ENCODE results near the gene GLRA2. TPM values are rescaled to one million over a fixed set of nuclear protein-coding genes. Genes with fewer than 3 reads are reported as not detected.
A peak's percentile ranks its signal among the peaks of the same experiment; 100 is the strongest.

The GLRA2 gene
- total RNA-seq (2014; rRNA removed; shearing (Covaris generic)) = not detected in 2 replicates

DNA sequence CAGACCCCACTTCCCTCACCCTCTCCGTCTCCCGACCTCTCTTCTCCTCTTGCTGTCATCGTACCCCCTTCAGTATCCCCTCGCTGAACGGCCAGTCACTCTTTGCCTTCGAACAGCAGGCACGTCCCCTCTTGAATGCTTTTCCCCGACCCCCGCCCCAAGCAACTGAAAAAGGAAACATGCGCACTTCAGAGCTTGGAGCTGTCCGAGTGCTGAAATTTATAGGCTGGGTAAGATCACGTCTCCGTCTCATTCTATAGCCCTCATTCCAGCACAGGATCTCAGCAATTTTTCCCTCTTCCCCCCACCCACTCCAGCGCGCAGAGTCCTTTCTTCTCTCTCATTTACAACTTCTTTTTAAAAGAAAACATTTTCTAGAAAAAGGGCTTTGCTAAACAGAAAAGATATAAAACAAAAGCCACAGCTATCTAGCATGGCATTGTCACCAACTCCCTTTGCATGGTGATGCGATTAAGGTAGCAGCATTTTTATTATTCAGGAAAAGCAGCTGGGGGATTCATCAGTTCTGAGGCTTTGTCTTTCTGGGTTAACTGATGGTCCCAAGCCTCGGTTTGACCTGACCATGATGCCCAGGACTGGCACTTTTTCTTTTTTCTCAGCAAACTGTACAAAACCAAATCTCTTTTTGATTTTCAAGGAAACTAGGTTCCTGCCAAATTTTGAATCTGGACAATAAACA is at the start of gene GLRA2:
Gene GLRA2, plus strand, starts transcription at position 247 of the 700 bp plus-strand sequence. CDS start 522 bp downstream, outside the sequence.
- DNase-seq (ENCODE audit: low spot score) = peak; percentile 9

DNA sequence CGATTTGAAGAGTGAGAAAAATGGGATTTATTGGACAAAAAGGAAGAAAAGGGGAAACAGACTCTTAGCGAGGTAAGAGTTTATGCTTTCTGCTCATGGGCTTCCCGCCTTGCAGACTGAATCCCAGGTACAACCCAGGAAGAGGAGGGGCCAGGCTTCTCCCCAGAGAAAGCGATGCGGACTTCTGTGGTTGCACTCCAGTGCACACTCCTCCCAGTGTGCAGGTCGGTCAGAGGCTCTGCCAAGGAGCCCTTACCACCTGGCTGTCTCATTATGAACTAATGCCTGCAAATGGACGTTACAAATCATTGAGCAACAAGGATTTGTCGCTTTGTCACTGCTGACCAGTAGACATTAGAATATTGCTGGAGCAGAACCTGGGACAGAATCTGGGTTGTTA is 39.9 kb upstream of the GLRA2 start:
- no peak for DNase-seq (ENCODE audit: low spot score)

DNA sequence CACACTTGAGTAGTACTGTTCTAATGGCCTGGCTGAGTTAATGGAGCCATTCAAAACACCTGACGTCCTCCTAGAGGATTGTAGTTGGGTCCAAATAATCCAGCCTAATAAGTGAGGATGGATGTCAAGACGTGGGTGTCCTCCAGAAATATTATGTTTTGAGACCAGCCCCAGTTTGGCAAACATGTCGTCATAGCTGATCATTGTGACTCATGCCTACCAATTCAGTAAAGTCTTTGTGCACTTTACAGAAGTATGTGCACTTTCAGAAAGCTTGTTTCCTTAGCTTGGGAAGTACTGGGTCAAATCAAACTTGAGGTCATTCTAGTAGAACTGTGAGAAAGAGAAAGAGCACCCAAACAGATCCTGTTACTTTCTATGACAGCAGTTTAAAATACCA is 37.6 kb upstream of the GLRA2 start:
- no peak for DNase-seq (ENCODE audit: low spot score)

DNA sequence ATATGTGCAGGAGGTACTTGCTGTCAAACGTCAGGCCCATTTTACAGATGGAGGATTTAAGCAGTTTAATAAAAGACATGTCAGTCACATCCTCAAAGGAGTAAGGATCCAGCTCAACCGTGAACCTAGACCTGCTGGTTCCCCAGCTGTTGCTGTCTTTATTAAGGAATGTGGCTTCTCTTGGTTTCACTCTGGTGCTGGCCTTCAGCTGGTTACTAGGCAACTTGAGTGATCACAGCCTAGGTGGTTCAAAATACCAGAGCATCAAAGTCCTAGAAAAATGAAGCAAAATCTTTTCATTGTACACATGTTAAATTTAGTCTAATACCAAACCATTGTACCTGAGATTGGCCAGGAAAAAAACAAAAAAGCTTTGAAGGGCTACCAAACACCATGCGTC is 32.7 kb upstream of the GLRA2 start:
- DNase-seq (ENCODE audit: low spot score) = no peak

DNA sequence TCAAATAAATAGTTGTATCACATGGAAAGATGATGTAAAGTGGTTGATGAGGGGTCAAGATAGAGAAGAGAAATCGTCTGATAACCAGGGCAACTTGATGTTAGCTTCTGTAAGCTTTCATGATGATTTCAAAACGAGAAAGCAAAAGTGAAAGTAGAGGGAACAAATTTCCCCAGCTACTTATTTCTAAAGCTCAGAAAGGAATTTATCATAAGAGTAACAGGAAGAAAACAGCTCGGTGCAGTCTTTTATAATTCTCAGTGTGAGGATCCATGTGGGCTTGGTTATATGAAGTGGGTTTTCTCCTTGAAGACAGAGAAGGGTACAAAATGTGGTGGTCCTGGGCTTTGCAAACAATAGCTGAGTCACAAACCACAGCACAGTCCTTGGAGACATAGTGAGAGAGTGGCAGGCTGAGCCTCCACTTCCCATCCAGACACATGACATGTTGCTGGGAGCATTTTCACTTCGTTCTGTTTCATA is 32.1 kb upstream of the GLRA2 start:
- no peak for DNase-seq (ENCODE audit: low spot score)

DNA sequence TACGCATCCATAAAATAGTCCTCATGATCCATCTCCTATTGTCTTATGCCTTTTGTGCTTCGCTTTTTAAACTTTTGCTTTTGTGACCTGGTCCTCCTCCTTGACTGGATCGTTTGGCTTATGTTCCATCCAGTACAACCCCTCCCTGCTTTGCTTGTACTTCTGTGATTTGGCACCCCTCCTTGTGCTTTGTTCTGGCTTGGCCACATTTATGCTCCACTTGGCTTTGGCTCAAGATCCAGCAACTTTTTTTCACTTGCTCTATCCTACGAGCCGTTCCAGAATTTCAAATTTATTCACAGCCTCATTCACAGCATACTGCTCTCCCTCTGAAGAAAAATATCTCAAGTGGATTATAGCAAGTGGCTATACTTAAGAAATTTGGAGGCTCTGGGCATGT is 28.0 kb upstream of the GLRA2 start:
- DNase-seq (ENCODE audit: low spot score) = no peak

DNA sequence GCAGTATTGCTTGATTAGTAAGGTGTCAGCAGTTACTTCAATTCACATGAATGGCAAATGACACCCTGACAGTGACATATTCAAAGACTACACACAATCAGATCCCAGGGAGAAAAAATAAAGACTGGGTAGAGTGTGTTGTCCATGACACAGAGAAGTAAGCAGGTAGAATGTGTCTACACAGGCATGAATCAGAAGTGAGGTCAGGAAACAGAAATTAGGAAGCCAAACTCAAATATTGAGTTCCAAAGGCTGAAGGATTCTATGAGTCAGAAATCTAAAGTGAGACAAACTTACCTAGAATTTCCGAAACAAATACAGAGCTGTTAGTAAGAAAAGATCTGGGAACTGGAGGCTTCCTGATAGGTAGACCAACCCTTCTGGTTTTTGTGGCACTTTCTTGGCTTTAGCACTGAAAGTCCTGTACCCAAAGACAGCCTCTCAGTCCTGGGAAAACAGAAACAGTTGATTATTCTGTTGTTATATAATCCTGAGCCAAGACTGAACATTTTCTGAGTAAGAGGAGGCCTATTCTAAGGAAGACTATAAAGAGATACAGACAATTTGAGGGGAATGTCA is 24.3 kb upstream of the GLRA2 start:
- no peak for DNase-seq (ENCODE audit: low spot score)

DNA sequence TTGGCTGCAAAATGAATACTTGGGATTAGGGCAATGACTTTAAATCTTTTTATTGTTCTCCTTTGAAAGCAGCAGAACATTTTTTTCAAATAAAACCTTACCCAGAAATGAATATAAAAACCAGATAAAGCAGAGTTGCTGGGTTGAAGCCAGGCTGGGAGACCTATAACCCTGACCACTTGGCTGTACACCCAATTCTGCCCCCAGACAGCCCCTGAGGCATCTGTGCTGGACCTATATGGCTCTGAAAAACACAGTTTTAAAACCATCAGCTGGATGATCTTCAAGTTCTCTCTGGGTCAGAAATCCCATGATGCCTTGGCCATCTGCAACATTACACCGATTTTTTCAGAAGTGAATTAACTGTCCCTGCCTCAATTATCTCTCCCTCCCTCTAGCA is 23.7 kb upstream of the GLRA2 start:
- DNase-seq (ENCODE audit: low spot score) = no peak

DNA sequence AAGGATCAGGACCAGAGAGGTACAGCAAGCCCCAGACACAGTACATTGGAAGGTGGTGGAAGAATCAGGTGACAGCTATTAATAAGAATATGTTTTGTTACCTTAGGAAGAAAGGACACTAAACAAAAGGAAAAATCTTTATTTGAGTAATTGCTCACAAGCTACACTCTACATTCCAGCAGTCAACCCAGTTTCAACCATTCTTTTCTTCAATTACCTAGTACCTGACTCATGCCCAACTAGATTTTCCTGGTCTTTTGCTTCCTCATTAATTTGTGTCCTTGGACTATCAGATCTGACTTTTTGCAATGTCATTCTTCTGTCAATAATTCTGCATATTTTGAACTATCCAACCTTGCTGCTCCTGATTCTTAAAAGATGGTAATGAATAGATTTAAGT is 22.5 kb upstream of the GLRA2 start:
- DNase-seq (ENCODE audit: low spot score) = no peak

DNA sequence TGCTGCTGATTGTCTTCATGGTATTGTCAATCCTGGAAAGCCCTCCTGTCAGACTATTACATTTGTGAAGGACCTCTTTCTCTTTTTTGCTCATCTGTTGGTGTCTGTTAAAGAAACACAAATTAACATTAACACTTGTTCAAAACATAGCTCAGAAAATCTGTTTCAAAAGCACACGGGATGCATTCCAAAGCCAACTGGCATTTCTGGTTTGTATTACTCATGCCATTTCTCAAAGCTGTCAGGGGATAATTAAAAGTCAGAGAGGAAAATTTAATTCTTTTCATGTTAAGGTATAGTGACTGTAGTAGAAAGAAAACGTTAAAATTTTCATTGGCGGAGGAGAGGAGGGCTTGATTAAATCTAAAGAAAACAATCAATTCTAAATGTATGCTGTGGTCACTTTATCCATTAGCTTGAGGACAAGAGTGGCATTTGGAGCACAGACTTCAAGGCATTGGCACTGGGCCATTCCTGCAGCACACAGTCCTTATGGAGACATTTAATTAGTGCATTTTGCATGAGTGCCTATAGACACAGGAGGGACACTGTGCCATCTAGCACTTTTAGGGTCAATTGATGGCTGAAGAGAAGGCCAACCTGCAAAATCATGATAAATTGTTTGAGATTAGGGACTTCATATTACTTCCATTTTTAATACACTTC is 21.2 kb upstream of the GLRA2 start:
- DNase-seq (ENCODE audit: low spot score) = peak; percentile 38

DNA sequence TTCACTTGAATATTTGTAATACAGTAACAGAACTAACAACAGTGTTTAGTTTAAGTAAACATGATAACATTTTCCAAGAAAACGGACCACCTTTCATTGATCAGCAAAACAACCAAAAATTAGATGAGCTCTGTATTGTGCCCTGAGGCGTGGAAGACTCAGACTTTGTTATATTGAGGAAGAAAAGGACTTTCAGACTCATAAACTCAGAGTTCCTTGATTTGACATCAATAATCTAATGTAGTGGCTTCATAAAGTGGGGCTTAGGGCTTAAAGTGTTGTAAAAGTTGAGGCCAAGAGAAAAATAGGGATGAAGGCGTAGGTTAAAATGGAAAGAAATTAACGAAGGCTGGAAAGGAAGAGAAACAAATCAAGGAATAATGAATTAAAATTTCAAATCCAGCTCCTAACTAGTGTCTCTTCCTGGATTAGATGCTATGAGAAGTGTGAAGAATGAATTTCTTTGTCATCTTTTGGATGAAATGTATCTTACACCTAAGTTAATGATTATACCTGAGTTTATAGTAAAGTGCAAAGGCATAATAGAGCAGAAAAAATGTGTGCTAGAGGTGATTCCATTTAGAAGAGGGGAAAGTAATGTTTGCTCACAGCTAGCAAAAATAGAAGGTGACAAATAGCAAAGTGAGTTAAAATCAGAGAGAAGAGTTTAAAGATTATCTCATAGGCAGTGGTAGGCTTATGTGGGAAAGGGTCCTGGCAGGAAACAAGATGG is 19.8 kb upstream of the GLRA2 start:
- DNase-seq (ENCODE audit: low spot score) = no peak

DNA sequence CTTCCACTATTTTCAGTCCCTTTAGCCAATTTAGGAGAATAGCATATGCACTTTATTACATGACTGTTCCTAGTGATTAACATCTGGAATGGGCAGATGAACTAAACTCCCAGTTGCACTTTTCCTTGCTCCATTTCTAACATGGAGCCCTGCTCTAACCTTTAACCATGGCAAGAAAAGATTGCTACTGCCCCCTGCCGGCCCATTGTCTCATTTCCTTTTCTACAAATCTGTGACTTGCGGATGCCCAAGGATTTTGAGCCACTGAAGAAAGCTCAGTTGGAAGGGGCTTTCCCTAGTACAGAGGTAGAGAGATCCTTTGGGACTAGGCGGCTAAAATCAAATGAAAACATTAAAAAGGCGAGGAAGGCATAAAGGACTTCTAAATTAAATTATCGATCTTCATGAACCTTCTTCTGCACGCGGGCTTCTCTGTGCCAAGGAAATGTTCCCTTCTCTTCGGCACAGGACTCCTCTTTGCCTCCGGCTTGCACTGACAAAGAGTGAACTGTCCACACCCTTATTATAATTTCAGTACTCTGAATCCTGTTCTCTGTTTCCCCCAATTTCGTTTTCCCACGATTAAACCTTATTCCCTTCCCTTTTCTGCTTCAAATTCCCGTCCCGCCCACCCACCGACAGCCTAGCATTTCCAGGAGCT is 577 bp upstream of the GLRA2 start:
- DNase-seq (ENCODE audit: low spot score) = peak; percentile 74

DNA sequence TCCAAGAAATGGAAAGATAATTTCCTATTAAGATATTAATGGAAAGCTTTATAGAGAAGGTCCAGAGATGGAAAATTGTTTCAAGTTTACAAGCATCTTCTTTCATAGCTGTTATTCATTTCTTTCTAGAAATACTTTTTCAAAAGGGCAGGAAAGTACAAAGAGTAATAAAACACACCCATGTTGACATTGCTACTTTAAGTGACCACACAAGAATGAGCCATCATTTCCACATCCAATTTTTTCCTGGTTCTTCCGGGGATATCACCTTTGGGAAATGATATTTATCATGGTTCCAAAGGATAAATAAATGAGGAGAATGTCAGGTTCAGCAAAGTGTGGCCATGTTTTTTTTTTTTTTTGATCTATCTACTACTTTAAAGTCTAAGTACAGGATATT is 4.5 kb downstream of the GLRA2 start:
- DNase-seq (ENCODE audit: low spot score) = peak; percentile 11

DNA sequence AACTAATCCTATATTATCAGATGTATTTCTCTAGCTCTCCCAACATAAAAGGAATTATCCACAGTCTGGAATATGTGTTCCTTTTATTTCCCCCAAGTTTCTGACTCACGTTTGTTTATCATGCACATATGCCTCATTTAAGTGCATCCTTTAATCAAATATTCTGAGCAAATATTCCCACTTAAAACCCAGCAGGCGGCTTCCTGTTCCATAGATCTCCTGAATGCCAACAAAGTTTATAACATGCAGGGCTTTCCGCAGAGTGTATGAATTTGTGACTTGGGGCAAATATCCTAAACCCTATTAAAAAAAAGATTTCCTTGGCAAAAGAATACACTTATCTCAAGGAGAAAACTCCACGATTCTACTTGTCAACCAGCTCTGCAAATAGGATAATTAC is 16.9 kb downstream of the GLRA2 start:
- no peak for DNase-seq (ENCODE audit: low spot score)

DNA sequence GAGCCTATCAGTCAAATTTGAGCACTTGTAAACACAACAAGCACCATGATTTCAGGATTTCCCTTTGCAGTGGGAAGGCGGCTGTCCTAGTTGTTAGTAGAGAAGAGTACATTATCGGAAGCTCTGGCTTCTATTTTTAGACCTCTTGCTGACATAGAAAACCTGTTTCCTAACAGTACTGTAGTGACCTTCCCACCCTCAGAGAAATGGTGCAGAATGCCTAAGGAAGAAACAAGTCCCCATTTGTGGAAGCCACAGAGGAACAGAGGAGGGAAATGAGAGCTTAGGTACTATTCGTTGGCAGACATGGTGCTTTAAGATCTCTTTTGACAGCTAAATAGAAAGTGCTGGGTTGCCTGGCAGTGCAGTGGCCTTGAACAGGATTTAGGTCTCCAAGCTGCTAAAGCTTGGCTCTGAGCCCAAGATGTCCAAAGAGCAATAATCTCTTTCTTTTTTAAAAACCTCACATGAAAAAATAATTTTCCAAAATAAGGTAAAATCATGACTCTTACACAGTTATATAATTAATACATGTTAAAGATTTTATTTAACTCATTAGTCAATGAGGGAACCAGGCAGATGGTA is 24.9 kb downstream of the GLRA2 start:
- no peak for DNase-seq (ENCODE audit: low spot score)

DNA sequence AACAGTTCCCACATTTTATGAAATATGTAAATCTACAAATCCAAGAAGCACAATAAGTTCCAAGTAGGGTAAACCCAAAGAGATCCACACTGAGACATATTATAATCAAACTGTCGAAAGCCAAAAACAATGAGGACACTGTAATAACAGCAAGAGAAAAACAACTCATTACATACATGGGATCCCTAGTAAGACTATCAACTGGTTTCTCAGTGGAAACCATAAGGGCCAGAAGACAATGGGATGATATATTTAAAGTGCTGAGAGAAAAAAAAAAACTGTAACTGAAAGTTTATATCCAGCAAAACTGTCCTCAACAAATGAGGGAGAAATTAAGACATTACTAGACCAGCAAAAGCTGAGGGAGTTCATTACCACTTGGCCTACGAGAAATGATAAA is 34.7 kb downstream of the GLRA2 start:
- DNase-seq (ENCODE audit: low spot score) = no peak

DNA sequence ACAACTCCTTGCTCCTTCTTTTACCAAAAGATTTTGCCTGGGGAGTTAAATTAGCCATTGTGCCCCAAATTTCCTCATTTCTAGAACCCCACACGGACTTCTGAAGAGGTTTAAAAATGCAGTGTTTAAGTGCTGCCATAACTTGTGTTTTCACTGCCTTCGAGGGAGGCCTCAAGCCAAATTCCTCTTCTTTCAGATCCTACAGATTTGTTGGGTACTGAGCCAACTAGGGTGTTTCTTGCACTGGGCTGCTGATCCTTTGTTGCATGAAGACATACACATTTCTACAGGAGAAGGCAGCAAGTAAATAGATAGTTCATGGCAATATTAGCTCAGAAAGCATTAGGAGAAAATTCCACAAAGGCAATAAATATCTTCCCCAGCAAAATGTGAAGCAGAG is 43.8 kb downstream of the GLRA2 start:
- DNase-seq (ENCODE audit: low spot score) = no peak

DNA sequence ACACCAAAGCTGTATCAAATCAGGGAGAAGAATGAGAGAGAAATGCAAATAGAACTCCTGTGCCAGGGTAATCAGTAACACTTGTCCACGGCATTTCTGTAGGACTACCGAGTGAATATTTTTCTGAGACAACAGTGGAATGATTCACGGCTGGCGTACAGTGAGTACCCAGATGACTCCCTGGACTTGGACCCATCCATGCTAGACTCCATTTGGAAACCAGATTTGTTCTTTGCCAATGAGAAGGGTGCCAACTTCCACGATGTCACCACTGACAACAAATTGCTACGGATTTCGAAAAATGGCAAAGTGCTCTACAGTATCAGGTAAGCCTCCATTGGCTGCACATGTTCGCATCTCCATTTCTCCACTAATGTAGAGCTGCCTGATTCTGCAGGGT is 51.7 kb downstream of the GLRA2 start:
- no peak for DNase-seq (ENCODE audit: low spot score)

DNA sequence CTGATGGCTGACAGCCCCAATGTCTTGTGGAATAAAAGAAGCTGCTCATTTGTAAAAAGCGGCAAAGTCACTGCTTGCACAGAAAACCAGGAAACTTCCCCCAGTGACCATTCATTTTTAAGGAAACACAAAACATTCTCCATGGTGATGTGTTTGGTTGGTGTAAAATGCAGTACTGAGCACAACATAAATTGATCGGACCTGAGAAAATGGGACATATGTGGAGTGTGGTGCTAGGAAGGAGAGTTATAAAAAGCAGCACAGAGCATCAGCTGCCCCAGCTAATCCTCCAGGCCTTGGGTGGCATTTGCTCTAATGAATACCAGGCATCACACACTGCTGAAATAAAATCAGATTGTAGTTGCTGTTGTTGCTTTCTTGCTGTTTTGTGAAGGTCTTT is 55.2 kb downstream of the GLRA2 start:
- DNase-seq (ENCODE audit: low spot score) = no peak

DNA sequence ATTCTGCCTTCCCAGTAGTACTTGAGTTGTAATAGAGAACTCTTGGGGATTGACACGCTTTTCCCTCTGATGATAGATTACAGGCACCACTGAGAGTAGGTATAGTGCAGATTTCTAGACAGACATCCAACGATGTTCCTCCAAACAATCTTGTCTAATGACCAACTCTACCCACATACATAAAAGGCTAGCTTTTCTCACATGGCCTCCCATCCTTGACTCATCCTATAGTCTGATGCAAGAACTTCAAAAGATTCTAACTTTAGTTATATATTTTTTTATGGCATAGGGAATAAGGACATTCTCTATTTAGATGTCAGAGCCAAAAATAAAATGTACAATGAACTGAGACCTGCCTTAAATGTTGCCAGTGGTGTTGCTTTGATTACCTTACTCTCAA is 60.9 kb downstream of the GLRA2 start:
- DNase-seq (ENCODE audit: low spot score) = no peak

DNA sequence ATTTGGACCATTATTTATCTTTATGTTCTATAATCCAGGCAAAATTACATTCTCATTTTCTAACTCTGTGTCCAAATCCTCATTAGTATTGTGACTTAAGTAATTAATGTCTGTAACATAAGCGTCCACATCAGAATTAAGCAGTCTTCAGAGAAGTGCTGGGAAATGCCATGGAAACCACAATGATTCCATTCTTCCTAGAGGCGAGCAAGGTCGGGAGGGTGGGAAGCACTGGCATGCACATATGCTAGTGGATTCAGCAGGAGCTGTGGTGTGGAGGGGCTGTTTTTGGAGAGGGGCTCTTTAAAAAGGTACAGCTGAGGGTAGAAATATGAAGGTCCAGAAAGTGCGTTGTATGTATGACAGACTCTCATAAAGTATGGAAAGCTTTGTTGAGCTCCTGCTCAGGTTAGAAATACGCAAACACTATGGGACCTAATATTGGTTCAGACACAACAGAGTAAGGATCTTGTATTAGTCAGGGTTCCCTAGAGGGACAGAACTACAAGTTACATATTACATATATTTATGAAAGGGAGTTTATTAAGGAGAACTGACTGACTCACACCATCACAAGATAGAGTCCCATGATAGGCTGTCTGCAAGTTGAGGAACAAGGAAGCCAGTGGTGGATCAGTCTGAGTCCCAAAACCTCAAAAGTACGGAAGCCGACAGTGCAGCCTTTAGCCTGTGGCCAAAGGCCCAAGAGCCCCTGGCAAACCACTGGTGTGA is 61.5 kb downstream of the GLRA2 start:
- DNase-seq (ENCODE audit: low spot score) = no peak

All from HT-29 (cell line).